Measurements from ENCODE around the gene HPSE2. TPM values are rescaled to one million over a fixed set of nuclear protein-coding genes. Genes with fewer than 3 reads are reported as not detected.

Gene HPSE2
- polyA plus RNA-seq, 2 of the 4 experiments (the other 2 are of a cell fraction): not detected

DNA sequence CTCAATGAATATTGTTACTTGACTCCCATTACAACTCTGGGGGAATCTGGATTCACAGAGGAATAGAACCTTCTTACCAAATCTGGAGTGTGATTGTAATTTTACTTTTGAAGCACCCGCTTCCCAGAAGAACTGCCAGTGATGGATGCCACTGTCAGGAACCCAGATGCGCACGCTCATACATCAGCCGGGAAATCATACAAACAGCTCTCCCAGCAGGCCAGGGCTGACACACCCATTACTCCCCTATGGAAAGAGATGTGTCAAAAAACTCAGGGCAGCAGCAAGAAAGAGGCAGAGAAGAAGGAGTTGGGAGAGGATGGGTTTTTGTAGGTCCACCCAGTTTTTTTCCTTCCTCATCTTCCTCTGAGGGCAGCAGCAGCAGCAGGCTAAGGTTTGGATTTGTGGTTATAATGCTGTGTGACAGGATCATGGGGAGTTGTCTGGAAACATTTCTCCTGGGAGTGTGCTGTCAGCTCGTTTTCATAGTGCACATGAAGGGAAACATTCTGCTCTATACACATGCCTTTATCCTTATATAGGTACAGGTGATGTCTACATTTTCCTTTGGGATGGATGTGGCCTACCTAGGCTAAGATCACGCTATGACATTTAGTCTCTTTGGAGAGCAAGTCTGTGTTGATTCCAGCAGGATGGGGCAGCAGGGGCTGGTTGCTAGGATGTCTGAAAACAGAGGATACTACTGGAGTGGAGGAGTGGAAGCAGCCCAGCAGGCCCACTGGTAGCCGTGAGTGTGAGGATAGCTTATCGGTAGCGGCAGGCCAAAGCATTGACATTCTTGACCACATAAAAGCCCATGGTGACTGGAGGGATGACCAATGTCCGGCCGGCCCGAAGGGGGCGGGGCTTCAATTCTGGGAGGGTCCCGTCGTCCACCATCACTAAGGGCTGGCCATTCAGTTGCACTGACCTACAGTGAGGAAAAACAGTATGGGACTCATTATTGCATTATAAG is 776.6 kb downstream of the HPSE2 start (continued):
- TF ChIP-seq NR3C1 (IDR thresholded peaks at IDR 0.05): no peak

DNA sequence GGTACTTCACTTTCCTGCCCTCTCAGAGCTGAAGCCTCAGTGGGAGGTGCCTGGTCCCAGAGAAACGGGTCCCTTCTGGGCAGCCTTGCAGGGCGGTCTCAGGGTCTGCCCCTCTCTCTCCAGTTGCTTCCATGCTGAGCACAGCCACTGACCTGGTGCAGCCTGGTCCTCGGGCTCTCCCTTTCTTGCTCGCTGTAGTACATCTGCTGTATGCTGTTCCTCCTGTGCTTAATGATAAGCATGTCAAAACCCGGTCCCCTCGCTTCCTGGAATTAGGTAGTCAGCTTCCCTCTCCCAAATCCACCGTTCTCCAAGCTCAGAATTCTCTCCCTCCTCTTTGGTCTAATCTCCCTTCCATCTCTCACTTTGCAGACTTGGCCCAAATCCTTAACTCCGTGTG is 777.9 kb downstream of the HPSE2 start:
- no peak for FAIRE-seq
- no peak overlapping the region for H3K27ac ChIP-seq
- ChIA-PET POLR2A (no interaction called here), CTCF (interaction anchor here (1.0 to 1.4 kb wide), 2 partner anchors 10 to 32 kb away, joined by 3 to 5 read pairs; no protein-coding TSS in a partner anchor)
- no peaks in the 10 kb centered on the region for H3K9me3 ChIP-seq
- H3K4me2 ChIP-seq: no peak overlapping the region
- ATAC-seq: no peak
- no peak for TF ChIP-seq CHD4 (IDR thresholded peaks at IDR 0.05; ENCODE audit: borderline replicate concordance)
- WGBS (ENCODE audit: missing lambda C conversion rate): 44% methylated on average over 8 of the region's 8 CpGs
- no peak for DNase-seq (ENCODE audit: low read depth in 1 of 2, low spot score in 1 of 2)
- peaks cover 15% of the 10 kb centered on the region for H3K4me1 ChIP-seq
- H3K4me3 ChIP-seq: no peak overlapping the region

DNA sequence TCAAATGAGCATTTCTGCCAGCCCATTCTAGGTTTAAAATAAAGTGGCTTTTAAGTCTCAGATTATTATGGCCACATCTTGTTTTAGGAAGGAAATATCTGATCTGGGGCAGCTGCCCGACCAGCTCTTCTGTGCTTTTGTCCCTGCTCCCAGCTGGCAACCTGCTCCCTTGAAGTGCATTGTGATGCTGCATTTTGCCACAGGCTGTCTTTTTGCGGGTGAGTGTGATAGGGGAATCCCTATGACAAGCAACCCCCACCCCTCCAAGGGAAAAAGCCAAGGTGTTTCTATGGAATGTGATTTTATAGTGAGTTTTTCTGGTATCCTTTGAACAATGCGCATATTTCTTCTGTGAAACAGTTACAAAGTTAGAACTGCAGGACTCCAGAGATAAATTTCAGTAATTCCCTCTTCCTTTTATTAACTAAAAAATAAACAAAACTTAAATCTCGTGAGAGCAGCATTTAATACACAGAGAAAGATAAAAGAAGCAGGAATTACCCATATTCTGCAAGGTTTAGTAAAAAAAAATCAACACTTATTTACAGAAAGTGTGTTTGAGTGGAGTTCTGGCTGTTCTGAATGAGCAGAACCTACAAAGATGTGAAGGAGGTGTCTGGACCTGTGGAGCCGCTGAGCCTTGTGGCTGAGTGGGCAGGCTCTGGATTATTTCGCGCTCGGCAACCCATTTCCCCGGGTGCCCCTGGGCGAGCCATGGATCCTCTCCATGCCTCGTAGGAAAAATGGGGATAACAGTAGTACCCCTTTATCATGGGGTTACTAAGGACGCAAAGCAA is 778.8 kb downstream of the HPSE2 start:
- ATAC-seq (no peak), FAIRE-seq (no peak), DNase-seq (ENCODE audit: low read depth in 1 of 2, low spot score in 1 of 2) (no peak)
- 69% methylated on average over 12 of the region's 12 CpGs for WGBS (ENCODE audit: missing lambda C conversion rate)
- no peak overlapping the region for H3K27ac ChIP-seq
- no peak overlapping the region for H3K4me2 ChIP-seq
- POLR2A ChIA-PET: no interaction called here
- H3K9me3 ChIP-seq: no peaks in the 10 kb centered on the region
- CTCF ChIA-PET: interaction anchor here (0.7 to 1.0 kb wide), 3 partner anchors 10 to 22 kb away, joined by 3 to 6 read pairs (median 3); no protein-coding TSS in a partner anchor
- H3K4me3 ChIP-seq: no peak overlapping the region
- no peak for TF ChIP-seq TP53 (CRISPR knock-in tag; IDR thresholded peaks at IDR 0.05)
- no peak for TF ChIP-seq EHMT2 (IDR thresholded peaks at IDR 0.05; ENCODE audit: low read depth)
- TF ChIP-seq, protein P1, sequence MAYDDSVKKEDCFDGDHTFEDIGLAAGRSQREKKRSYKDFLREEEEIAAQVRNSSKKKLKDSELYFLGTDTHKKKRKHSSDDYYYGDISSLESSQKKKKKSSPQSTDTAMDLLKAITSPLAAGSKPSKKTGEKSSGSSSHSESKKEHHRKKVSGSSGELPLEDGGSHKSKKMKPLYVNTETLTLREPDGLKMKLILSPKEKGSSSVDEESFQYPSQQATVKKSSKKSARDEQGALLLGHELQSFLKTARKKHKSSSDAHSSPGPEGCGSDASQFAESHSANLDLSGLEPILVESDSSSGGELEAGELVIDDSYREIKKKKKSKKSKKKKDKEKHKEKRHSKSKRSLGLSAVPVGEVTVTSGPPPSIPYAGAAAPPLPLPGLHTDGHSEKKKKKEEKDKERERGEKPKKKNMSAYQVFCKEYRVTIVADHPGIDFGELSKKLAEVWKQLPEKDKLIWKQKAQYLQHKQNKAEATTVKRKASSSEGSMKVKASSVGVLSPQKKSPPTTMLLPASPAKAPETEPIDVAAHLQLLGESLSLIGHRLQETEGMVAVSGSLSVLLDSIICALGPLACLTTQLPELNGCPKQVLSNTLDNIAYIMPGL (CRISPR knock-in tag; IDR thresholded peaks at IDR 0.05; ENCODE audit: borderline replicate concordance): no peak
- no peak for TF ChIP-seq ZNF302 (CRISPR knock-in tag; IDR thresholded peaks at IDR 0.05)
- TF ChIP-seq, protein P2, sequence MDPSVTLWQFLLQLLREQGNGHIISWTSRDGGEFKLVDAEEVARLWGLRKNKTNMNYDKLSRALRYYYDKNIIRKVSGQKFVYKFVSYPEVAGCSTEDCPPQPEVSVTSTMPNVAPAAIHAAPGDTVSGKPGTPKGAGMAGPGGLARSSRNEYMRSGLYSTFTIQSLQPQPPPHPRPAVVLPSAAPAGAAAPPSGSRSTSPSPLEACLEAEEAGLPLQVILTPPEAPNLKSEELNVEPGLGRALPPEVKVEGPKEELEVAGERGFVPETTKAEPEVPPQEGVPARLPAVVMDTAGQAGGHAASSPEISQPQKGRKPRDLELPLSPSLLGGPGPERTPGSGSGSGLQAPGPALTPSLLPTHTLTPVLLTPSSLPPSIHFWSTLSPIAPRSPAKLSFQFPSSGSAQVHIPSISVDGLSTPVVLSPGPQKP (IDR thresholded peaks at IDR 0.05; ENCODE audit: low read depth, low read length): no peak
- no peak for TF ChIP-seq HOXB13 (CRISPR knock-in tag; IDR thresholded peaks at IDR 0.05; ENCODE audit: low read depth)
- no peak for TF ChIP-seq ZC3H11A (IDR thresholded peaks at IDR 0.05)
- TF ChIP-seq JUN (IDR thresholded peaks at IDR 0.05): no peak
- TF ChIP-seq, protein P3, sequence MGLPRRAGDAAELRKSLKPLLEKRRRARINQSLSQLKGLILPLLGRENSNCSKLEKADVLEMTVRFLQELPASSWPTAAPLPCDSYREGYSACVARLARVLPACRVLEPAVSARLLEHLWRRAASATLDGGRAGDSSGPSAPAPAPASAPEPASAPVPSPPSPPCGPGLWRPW (IDR thresholded peaks at IDR 0.05): no peak
- TF ChIP-seq MAZ (IDR thresholded peaks at IDR 0.05; ENCODE audit: borderline replicate concordance, low read depth, low read length): no peak
- peaks cover 15% of the 10 kb centered on the region for H3K4me1 ChIP-seq

- H3K4me3 ChIP-seq: no peak overlapping the region
- H3K27ac ChIP-seq: no peak overlapping the region
- DNase-seq (ENCODE audit: low read depth in 1 of 2, low spot score in 1 of 2): no peak
- H3K4me2 ChIP-seq: no peak overlapping the region
- 68% methylated on average over 4 of the region's 4 CpGs for WGBS (ENCODE audit: missing lambda C conversion rate)
- FAIRE-seq: no peak
- peaks cover 10% of the 10 kb centered on the region for H3K4me1 ChIP-seq
- H3K9me3 ChIP-seq: no peaks in the 10 kb centered on the region
- ChIA-PET CTCF (interaction anchor here (0.7 to 0.9 kb wide), 2 partner anchors 11 to 22 kb away, joined by 3 to 6 read pairs; no protein-coding TSS in a partner anchor), POLR2A (no interaction called here)
- no peak for ATAC-seq
- no peak for TF ChIP-seq MYC (IDR thresholded peaks at IDR 0.05; ENCODE audit: borderline replicate concordance, low read length)
- TF ChIP-seq, protein P4, sequence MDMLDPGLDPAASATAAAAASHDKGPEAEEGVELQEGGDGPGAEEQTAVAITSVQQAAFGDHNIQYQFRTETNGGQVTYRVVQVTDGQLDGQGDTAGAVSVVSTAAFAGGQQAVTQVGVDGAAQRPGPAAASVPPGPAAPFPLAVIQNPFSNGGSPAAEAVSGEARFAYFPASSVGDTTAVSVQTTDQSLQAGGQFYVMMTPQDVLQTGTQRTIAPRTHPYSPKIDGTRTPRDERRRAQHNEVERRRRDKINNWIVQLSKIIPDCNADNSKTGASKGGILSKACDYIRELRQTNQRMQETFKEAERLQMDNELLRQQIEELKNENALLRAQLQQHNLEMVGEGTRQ (IDR thresholded peaks at IDR 0.05): no peak
- TF ChIP-seq, protein P5, sequence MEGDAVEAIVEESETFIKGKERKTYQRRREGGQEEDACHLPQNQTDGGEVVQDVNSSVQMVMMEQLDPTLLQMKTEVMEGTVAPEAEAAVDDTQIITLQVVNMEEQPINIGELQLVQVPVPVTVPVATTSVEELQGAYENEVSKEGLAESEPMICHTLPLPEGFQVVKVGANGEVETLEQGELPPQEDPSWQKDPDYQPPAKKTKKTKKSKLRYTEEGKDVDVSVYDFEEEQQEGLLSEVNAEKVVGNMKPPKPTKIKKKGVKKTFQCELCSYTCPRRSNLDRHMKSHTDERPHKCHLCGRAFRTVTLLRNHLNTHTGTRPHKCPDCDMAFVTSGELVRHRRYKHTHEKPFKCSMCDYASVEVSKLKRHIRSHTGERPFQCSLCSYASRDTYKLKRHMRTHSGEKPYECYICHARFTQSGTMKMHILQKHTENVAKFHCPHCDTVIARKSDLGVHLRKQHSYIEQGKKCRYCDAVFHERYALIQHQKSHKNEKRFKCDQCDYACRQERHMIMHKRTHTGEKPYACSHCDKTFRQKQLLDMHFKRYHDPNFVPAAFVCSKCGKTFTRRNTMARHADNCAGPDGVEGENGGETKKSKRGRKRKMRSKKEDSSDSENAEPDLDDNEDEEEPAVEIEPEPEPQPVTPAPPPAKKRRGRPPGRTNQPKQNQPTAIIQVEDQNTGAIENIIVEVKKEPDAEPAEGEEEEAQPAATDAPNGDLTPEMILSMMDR (IDR thresholded peaks at IDR 0.05): no peak
- TF ChIP-seq HOXA7 (CRISPR knock-in tag; IDR thresholded peaks at IDR 0.05): no peak
- TF ChIP-seq, protein P6, sequence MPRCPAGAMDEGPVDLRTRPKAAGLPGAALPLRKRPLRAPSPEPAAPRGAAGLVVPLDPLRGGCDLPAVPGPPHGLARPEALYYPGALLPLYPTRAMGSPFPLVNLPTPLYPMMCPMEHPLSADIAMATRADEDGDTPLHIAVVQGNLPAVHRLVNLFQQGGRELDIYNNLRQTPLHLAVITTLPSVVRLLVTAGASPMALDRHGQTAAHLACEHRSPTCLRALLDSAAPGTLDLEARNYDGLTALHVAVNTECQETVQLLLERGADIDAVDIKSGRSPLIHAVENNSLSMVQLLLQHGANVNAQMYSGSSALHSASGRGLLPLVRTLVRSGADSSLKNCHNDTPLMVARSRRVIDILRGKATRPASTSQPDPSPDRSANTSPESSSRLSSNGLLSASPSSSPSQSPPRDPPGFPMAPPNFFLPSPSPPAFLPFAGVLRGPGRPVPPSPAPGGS (IDR thresholded peaks at IDR 0.05): no peak
- TF ChIP-seq JUNB (IDR thresholded peaks at IDR 0.05): no peak
- TF ChIP-seq ZC3H11A (IDR thresholded peaks at IDR 0.05): no peak
- no peak for TF ChIP-seq ATOH8 (CRISPR knock-in tag; IDR thresholded peaks at IDR 0.05; ENCODE audit: low read depth)
Measured at GRCh38 chr10:98456043-98456570, 779.5 kb downstream of the HPSE2 start.

All from A549 (cell line).